ENCODE measurements around the gene SHC3. TPM values are rescaled to one million over a fixed set of nuclear protein-coding genes. Genes with fewer than 3 reads are reported as not detected.

The SHC3 gene
- total and polyA plus RNA-seq, 2 experiments from 2014 or later = 0.30 to 0.54 TPM

DNA sequence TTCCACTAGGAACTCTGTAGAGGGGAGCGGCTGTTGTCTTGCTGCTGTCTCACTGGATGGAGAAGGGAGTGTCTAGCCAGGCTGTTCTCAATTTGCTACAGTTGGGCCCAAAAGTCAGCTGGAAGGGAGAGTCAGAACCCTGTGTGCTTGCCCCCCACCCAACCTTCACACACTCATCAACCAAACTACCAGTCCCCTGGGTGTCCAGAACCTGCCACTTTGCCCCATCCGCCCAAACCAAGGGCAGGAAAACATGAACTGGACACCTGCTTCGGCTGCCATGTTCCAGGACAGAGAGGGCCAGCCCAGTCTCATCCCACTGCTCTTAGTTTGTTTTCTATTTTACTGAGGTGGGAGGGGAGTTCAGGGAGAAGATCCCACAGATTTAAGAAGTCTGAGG lies 105.2 kb downstream of the SHC3 start:
- TF ChIP-seq EZH2phosphoT487 (IDR thresholded peaks at IDR 0.05; ENCODE audit: insufficient read depth, low read depth) (no peak), EZH2 (IDR thresholded peaks at IDR 0.05; ENCODE audit: insufficient read depth, poor library complexity, severe bottlenecking) (no peak)
- no peak overlapping the region for H3K4me2 ChIP-seq (ENCODE audit: unreplicated experiment)
- no peak overlapping the region for H3K9ac ChIP-seq
- no peak for DNase-seq
- no peaks in the 10 kb centered on the region for H3F3A ChIP-seq (ENCODE audit: insufficient read depth)
- H3K9me2 ChIP-seq (ENCODE audit: insufficient read depth) = no peaks in the 10 kb centered on the region
- H3K79me2 ChIP-seq (ENCODE audit: insufficient read depth) = no peaks in the 10 kb centered on the region
- WGBS, 2 experiments (ENCODE audit: low coverage in 1 of 2, low lambda C conversion rate in 2 of 2, missing lambda C conversion rate in 2 of 2) = 92 to 97% methylated on average over 3 of the region's 3 CpGs
- H3K4me1 ChIP-seq (ENCODE audit: insufficient read depth) = no peaks in the 10 kb centered on the region
- H3K27ac ChIP-seq = no peak overlapping the region
- no peak overlapping the region for H3K4me3 ChIP-seq
- no peaks in the 10 kb centered on the region for H3K27me3 ChIP-seq (replicated peaks; ENCODE audit: insufficient read depth)
- no peaks in the 10 kb centered on the region for H3K36me3 ChIP-seq (ENCODE audit: low read depth)
- H3K9me3 ChIP-seq (ENCODE audit: low read depth) = no peaks in the 10 kb centered on the region
- no peak overlapping the region for H2AFZ ChIP-seq
- in situ Hi-C loops (cut with MboI) = no loop called here
- H4K20me1 ChIP-seq (ENCODE audit: insufficient read depth) = no peaks in the 10 kb centered on the region

DNA sequence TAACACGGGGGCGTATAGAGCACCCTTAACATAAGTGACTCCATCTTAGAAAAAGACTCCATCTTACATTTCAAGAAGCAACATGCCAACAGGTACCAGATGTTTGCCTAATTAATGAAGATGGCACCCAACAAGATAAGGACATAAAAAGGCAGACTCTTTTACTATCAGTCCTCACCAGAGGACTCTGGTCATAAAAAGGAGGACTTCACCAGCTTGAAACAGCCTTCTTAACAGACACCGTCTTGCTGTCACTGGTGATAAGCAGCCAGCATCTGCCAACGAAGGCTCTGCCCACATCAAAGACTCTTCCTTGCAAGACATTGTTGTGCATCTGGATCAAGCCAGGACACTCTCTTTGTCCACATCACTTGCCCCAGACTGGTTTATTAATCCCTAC lies 107.0 kb downstream of the SHC3 start:
- in situ Hi-C loops (cut with MboI) = no loop called here
- no peaks in the 10 kb centered on the region for H3K9me3 ChIP-seq (ENCODE audit: low read depth)
- 66 to 68% methylated on average over 4 of the region's 4 CpGs for WGBS, 2 experiments (ENCODE audit: low coverage in 1 of 2, low lambda C conversion rate in 2 of 2, missing lambda C conversion rate in 2 of 2)

DNA sequence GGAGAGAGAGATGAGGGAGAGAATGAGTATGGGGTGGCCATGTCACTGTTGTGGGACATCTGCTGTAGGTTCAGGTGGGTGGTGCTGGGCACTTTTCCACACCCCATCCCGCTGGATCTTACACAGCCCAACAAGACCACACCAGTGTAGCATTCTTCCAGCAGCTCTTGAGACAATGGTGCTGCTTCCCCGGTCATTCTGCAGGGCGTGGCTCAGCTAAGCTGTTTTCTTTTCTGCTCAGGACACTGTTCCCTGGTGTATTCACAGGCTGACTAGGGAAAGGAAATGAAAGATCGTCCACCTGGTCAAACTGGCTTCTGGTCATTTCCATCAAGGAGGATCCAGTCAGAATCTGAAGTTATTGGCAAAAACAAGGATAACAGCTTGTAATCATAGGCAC lies 111.8 kb downstream of the SHC3 start:
- H3F3A ChIP-seq (ENCODE audit: insufficient read depth) = no peaks in the 10 kb centered on the region
- H3K79me2 ChIP-seq (ENCODE audit: insufficient read depth) = no peaks in the 10 kb centered on the region
- H3K9ac ChIP-seq = no peak overlapping the region
- in situ Hi-C loops (cut with MboI) = no loop called here
- no peak overlapping the region for H3K4me3 ChIP-seq
- TF ChIP-seq EZH2 (IDR thresholded peaks at IDR 0.05; ENCODE audit: insufficient read depth, poor library complexity, severe bottlenecking) = no peak
- TF ChIP-seq EZH2phosphoT487 (IDR thresholded peaks at IDR 0.05; ENCODE audit: insufficient read depth, low read depth) = no peak
- no peak overlapping the region for H3K27ac ChIP-seq
- H3K27me3 ChIP-seq (replicated peaks; ENCODE audit: insufficient read depth) = no peaks in the 10 kb centered on the region
- no peaks in the 10 kb centered on the region for H3K9me3 ChIP-seq (ENCODE audit: low read depth)
- no peaks in the 10 kb centered on the region for H3K9me2 ChIP-seq (ENCODE audit: insufficient read depth)
- 86 to 90% methylated on average over 4 of the region's 4 CpGs for WGBS, 2 experiments (ENCODE audit: low coverage in 1 of 2, low lambda C conversion rate in 2 of 2, missing lambda C conversion rate in 2 of 2)
- no peak overlapping the region for H2AFZ ChIP-seq
- no peak for DNase-seq
- H3K36me3 ChIP-seq (ENCODE audit: low read depth) = no peaks in the 10 kb centered on the region
- H4K20me1 ChIP-seq (ENCODE audit: insufficient read depth) = no peaks in the 10 kb centered on the region
- H3K4me1 ChIP-seq (ENCODE audit: insufficient read depth) = no peaks in the 10 kb centered on the region
- no peak overlapping the region for H3K4me2 ChIP-seq (ENCODE audit: unreplicated experiment)

More for the DNA sequence above, 107.0 kb downstream of the SHC3 start:
- Histone ChIP-seq H4K20me1 (ENCODE audit: insufficient read depth) (no peaks in the 10 kb centered on the region), H3K27me3 (replicated peaks; ENCODE audit: insufficient read depth) (no peaks in the 10 kb centered on the region), H3K36me3 (ENCODE audit: low read depth) (no peaks in the 10 kb centered on the region), H3K4me3 (no peak overlapping the region), H3F3A (ENCODE audit: insufficient read depth) (no peaks in the 10 kb centered on the region), H3K79me2 (ENCODE audit: insufficient read depth) (no peaks in the 10 kb centered on the region), H3K9me2 (ENCODE audit: insufficient read depth) (no peaks in the 10 kb centered on the region), H3K27ac (no peak overlapping the region), H3K9ac (no peak overlapping the region), H3K4me1 (ENCODE audit: insufficient read depth) (no peaks in the 10 kb centered on the region), H3K4me2 (ENCODE audit: unreplicated experiment) (no peak overlapping the region), H2AFZ (no peak overlapping the region)
- no peak for DNase-seq
- TF ChIP-seq EZH2 (IDR thresholded peaks at IDR 0.05; ENCODE audit: insufficient read depth, poor library complexity, severe bottlenecking) (no peak), EZH2phosphoT487 (IDR thresholded peaks at IDR 0.05; ENCODE audit: insufficient read depth, low read depth) (no peak)

DNA sequence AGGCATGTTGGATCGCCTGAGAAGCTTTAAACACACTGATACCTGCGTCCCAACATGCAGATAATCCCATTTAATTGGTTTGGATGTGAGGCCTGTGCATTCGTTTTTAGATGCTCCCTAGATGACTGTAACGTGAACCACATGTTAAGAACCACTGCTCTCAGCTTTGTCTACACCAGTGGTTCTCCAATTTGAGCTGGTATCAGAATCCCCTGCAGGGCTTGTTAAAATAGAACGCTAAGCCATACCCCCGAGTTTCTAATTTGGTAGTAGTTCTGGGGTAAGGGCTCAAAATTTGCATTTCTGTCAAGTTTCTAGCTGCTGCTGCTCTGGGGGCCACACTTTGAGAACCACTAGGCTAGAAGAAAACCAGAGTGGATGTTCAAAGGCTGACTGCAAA lies 112.7 kb downstream of the SHC3 start:
- no peak overlapping the region for H2AFZ ChIP-seq
- no peaks in the 10 kb centered on the region for H3K79me2 ChIP-seq (ENCODE audit: insufficient read depth)
- H3K9me3 ChIP-seq (ENCODE audit: low read depth) = no peaks in the 10 kb centered on the region
- no peak overlapping the region for H3K9ac ChIP-seq
- WGBS, 2 experiments (ENCODE audit: low coverage in 1 of 2, low lambda C conversion rate in 2 of 2, missing lambda C conversion rate in 2 of 2) = 77% methylated on average over 6 of the region's 6 CpGs
- in situ Hi-C loops (cut with MboI) = no loop called here
- no peak overlapping the region for H3K27ac ChIP-seq
- H3K36me3 ChIP-seq (ENCODE audit: low read depth) = no peaks in the 10 kb centered on the region
- no peak overlapping the region for H3K4me3 ChIP-seq
- H3K4me2 ChIP-seq (ENCODE audit: unreplicated experiment) = no peak overlapping the region
- no peaks in the 10 kb centered on the region for H3K4me1 ChIP-seq (ENCODE audit: insufficient read depth)
- H3K9me2 ChIP-seq (ENCODE audit: insufficient read depth) = no peaks in the 10 kb centered on the region
- TF ChIP-seq EZH2phosphoT487 (IDR thresholded peaks at IDR 0.05; ENCODE audit: insufficient read depth, low read depth) (no peak), EZH2 (IDR thresholded peaks at IDR 0.05; ENCODE audit: insufficient read depth, poor library complexity, severe bottlenecking) (no peak)
- no peaks in the 10 kb centered on the region for H3F3A ChIP-seq (ENCODE audit: insufficient read depth)
- H4K20me1 ChIP-seq (ENCODE audit: insufficient read depth) = no peaks in the 10 kb centered on the region
- no peaks in the 10 kb centered on the region for H3K27me3 ChIP-seq (replicated peaks; ENCODE audit: insufficient read depth)
- no peak for DNase-seq

DNA sequence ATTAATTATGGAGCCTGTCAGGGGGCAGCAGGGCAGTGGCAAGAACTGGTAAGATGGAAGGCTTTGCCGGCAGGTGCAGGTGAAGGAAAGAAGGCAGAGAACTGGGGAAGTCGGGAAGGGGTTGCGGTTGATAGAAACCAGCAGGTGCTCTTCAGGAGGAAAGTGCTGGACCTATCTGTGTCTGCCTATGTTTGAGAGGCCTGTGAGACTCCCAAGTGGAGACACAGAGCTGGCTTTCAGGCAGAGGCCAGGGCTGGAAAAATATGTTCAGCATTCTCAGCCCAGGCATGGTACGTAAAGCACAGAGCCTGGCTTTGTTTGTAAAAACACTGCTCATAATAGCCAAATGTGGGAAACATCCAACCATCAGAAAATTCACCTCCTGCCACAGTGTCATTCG lies 117.8 kb downstream of the SHC3 start:
- TF ChIP-seq EZH2phosphoT487 (IDR thresholded peaks at IDR 0.05; ENCODE audit: insufficient read depth, low read depth) = no peak
- TF ChIP-seq EZH2 (IDR thresholded peaks at IDR 0.05; ENCODE audit: insufficient read depth, poor library complexity, severe bottlenecking) = no peak
- WGBS, 2 experiments (ENCODE audit: low coverage in 1 of 2, low lambda C conversion rate in 2 of 2, missing lambda C conversion rate in 2 of 2) = 84 to 92% methylated on average over 5 of the region's 5 CpGs

More for the DNA sequence above, 117.8 kb downstream of the SHC3 start:
- no peaks in the 10 kb centered on the region for H3K36me3 ChIP-seq (ENCODE audit: low read depth)
- H3K9me3 ChIP-seq (ENCODE audit: low read depth) = no peaks in the 10 kb centered on the region
- no peaks in the 10 kb centered on the region for H3K9me2 ChIP-seq (ENCODE audit: insufficient read depth)
- H4K20me1 ChIP-seq (ENCODE audit: insufficient read depth) = no peaks in the 10 kb centered on the region
- no peak overlapping the region for H3K4me2 ChIP-seq (ENCODE audit: unreplicated experiment)
- no peak overlapping the region for H2AFZ ChIP-seq
- no peak for DNase-seq
- no peak overlapping the region for H3K9ac ChIP-seq
- H3K27me3 ChIP-seq (replicated peaks; ENCODE audit: insufficient read depth) = no peaks in the 10 kb centered on the region
- no peaks in the 10 kb centered on the region for H3K79me2 ChIP-seq (ENCODE audit: insufficient read depth)
- in situ Hi-C loops (cut with MboI) = no loop called here
- H3K4me1 ChIP-seq (ENCODE audit: insufficient read depth) = no peaks in the 10 kb centered on the region
- no peak overlapping the region for H3K27ac ChIP-seq
- no peak overlapping the region for H3K4me3 ChIP-seq
- no peaks in the 10 kb centered on the region for H3F3A ChIP-seq (ENCODE audit: insufficient read depth)
